ENCODE data around the gene PLK3. TPM values are rescaled to one million over a fixed set of nuclear protein-coding genes. Genes with fewer than 3 reads are reported as not detected.

PLK3 gene
- total RNA-seq, 2 experiments from 2014 or later: 8.8 to 10.1 TPM

GRCh38 chr1:44828003-44828651, 27.9 kb downstream of the PLK3 start:
- TF ChIP-seq EZH2phosphoT487 (IDR thresholded peaks at IDR 0.05; ENCODE audit: borderline replicate concordance, low read depth, low read length) (no peak), CTCF (conservative IDR thresholded peaks at IDR 0.05; ENCODE audit: low read length) (no peak)
- no peak overlapping the region for H3K27ac ChIP-seq (ENCODE audit: low read depth, low read length, poor library complexity, severe bottlenecking)
- ChIA-PET CTCF (ENCODE audit: unreplicated experiment) (no interaction called here), POLR2A (interaction anchor here (0.5 kb wide), 1 partner anchor 14 kb away, joined by 3 read pairs; no protein-coding TSS in a partner anchor)
- no peak overlapping the region for H3K4me3 ChIP-seq (ENCODE audit: low read depth, low read length, poor library complexity, severe bottlenecking)
- intact Hi-C loops (cut with micrococcal nuclease; ENCODE audit: unreplicated experiment): no loop called here
- H3K36me3 ChIP-seq (ENCODE audit: insufficient read depth, low read length): no peaks in the 10 kb centered on the region
- H3K79me2 ChIP-seq (ENCODE audit: insufficient read depth, low read depth, low read length): no peaks in the 10 kb centered on the region
- DNase-seq (ENCODE audit: low spot score): no peak
- H4K20me1 ChIP-seq (ENCODE audit: insufficient read depth, low read length): no peaks in the 10 kb centered on the region
- no peaks in the 10 kb centered on the region for H3K4me1 ChIP-seq (ENCODE audit: insufficient read depth, low read length, poor library complexity, severe bottlenecking)
- no TSS peak for BruUV-seq (replicated peaks)
- no peak overlapping the region for H2AFZ ChIP-seq (ENCODE audit: low read length)
- H3K4me2 ChIP-seq (ENCODE audit: low read length): no peak overlapping the region
- no peaks in the 10 kb centered on the region for H3K9me3 ChIP-seq (ENCODE audit: low read length)
- H3K9me2 ChIP-seq (ENCODE audit: insufficient read depth, low read length): no peaks in the 10 kb centered on the region

GRCh38 chr1:44828841-44829440, 28.8 kb downstream of the PLK3 start:
- H3K4me2 ChIP-seq (ENCODE audit: low read length): no peak overlapping the region
- no peak overlapping the region for H3K27ac ChIP-seq (ENCODE audit: low read depth, low read length, poor library complexity, severe bottlenecking)
- H2AFZ ChIP-seq (ENCODE audit: low read length): no peak overlapping the region
- POLR2A ChIA-PET: no interaction called here
- no peaks in the 10 kb centered on the region for H4K20me1 ChIP-seq (ENCODE audit: insufficient read depth, low read length)
- no peak for TF ChIP-seq EZH2phosphoT487 (IDR thresholded peaks at IDR 0.05; ENCODE audit: borderline replicate concordance, low read depth, low read length)
- no peak for TF ChIP-seq CTCF (conservative IDR thresholded peaks at IDR 0.05; ENCODE audit: low read length)
- intact Hi-C loops (cut with micrococcal nuclease; ENCODE audit: unreplicated experiment): no loop called here
- no peak for DNase-seq (ENCODE audit: low spot score)
- CTCF ChIA-PET (ENCODE audit: unreplicated experiment): no interaction called here
- H3K79me2 ChIP-seq (ENCODE audit: insufficient read depth, low read depth, low read length): no peaks in the 10 kb centered on the region
- H3K36me3 ChIP-seq (ENCODE audit: insufficient read depth, low read length): no peaks in the 10 kb centered on the region
- H3K9me3 ChIP-seq (ENCODE audit: low read length): no peaks in the 10 kb centered on the region
- no peak overlapping the region for H3K4me3 ChIP-seq (ENCODE audit: low read depth, low read length, poor library complexity, severe bottlenecking)
- no TSS peak for BruUV-seq (replicated peaks)
- H3K4me1 ChIP-seq (ENCODE audit: insufficient read depth, low read length, poor library complexity, severe bottlenecking): no peaks in the 10 kb centered on the region
- H3K9me2 ChIP-seq (ENCODE audit: insufficient read depth, low read length): no peaks in the 10 kb centered on the region
